Measurements from ENCODE around the gene SLCO2A1. TPM values are rescaled to one million over a fixed set of nuclear protein-coding genes. Genes with fewer than 3 reads are reported as not detected.

SLCO2A1 gene
- total and polyA plus RNA-seq, 2 donors (not counting 1 experiment from before 2014, with no cell fraction given) = under 0.01 to 0.12 TPM

GRCh38 chr3:134013280-134013679, 16.4 kb downstream of the SLCO2A1 start:
- Histone ChIP-seq H3K36me3 (ENCODE audit: control insufficient read depth, insufficient read depth, low read length) (no peaks in the 10 kb centered on the region), H3K27ac (ENCODE audit: insufficient read depth, low read length) (no peak overlapping the region), H3K9ac (ENCODE audit: insufficient read depth, low read length) (no peak overlapping the region), H4K20me1 (ENCODE audit: control insufficient read depth, extremely low read depth, insufficient read depth, low read length) (no peaks in the 10 kb centered on the region), H2AFZ (ENCODE audit: low read length) (no peak overlapping the region), H3K4me1 (ENCODE audit: control insufficient read depth, extremely low read depth, insufficient read depth, low read length) (peaks cover 6% of the 10 kb centered on the region), H3K4me2 (ENCODE audit: extremely low read depth, insufficient read depth, low read length) (no peak overlapping the region), H3K4me3 (replicated peaks in 1 of 4; ENCODE audit: control extremely low read depth in 1 of 4, insufficient read depth in 1 of 4, low read depth in 3 of 4, low read length in 4 of 4) (no peak overlapping the region), H3K27me3 (ENCODE audit: control insufficient read depth, insufficient read depth, low read length) (no peaks in the 10 kb centered on the region), H3K9me3 (ENCODE audit: control insufficient read depth, insufficient read depth, low read depth, low read length) (no peaks in the 10 kb centered on the region), H3K79me2 (ENCODE audit: control insufficient read depth, insufficient read depth, low read length) (no peaks in the 10 kb centered on the region)
- no peak for TF ChIP-seq EZH2 (IDR thresholded peaks at IDR 0.05; ENCODE audit: low read length, missing control alignments)
- no peak for TF ChIP-seq CTCF (conservative IDR thresholded peaks at IDR 0.05 in 1 of 2, IDR thresholded peaks at IDR 0.05 in 1 of 2; ENCODE audit: low read depth in 1 of 2, low read length in 2 of 2)
- DNase-seq (ENCODE audit: low read depth in 2 of 2) = no peak

GRCh38 chr3:134009345-134010000, 20.3 kb downstream of the SLCO2A1 start:
- no peak for TF ChIP-seq EZH2 (IDR thresholded peaks at IDR 0.05; ENCODE audit: low read length, missing control alignments)
- Histone ChIP-seq H3K9ac (ENCODE audit: insufficient read depth, low read length) (no peak overlapping the region), H3K27ac (ENCODE audit: insufficient read depth, low read length) (no peak overlapping the region), H3K4me1 (ENCODE audit: control insufficient read depth, extremely low read depth, insufficient read depth, low read length) (peaks cover 6% of the 10 kb centered on the region), H2AFZ (ENCODE audit: low read length) (no peak overlapping the region), H3K4me2 (ENCODE audit: extremely low read depth, insufficient read depth, low read length) (no peak overlapping the region), H4K20me1 (ENCODE audit: control insufficient read depth, extremely low read depth, insufficient read depth, low read length) (no peaks in the 10 kb centered on the region), H3K4me3 (replicated peaks in 1 of 4; ENCODE audit: control extremely low read depth in 1 of 4, insufficient read depth in 1 of 4, low read depth in 3 of 4, low read length in 4 of 4) (no peak overlapping the region), H3K36me3 (ENCODE audit: control insufficient read depth, insufficient read depth, low read length) (no peaks in the 10 kb centered on the region), H3K79me2 (ENCODE audit: control insufficient read depth, insufficient read depth, low read length) (no peaks in the 10 kb centered on the region), H3K9me3 (ENCODE audit: control insufficient read depth, insufficient read depth, low read depth, low read length) (no peaks in the 10 kb centered on the region), H3K27me3 (ENCODE audit: control insufficient read depth, insufficient read depth, low read length) (no peaks in the 10 kb centered on the region)
- peak; percentile 28 to 90 for DNase-seq (ENCODE audit: low read depth in 2 of 2)

DNA sequence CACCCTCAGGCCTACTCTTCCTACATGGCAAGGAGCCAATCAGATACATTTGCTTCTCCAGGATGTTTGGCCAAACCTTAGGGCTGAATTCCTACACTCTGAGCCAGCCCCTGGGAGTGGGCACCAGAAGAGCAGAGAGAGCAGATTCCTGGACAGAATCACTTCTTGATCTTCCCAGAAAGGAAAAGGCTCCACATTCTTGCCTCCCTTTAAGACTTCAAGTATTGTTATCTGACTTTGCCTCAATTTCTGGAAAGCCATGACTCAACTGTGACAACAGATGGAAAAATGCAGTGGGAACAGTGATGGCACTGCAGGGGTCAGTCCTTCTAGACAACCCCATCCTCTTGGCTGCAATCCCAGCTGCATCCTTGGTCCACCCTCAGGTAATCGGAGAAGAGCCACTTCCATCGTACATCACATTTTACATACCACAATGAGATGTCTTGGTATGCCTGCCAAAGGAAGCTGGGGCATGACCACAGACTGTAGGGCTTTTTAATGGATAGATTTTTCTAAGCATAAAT, 21.0 kb downstream of the SLCO2A1 start:
- Histone ChIP-seq H3K79me2 (ENCODE audit: control insufficient read depth, insufficient read depth, low read length) (no peaks in the 10 kb centered on the region), H3K27me3 (ENCODE audit: control insufficient read depth, insufficient read depth, low read length) (no peaks in the 10 kb centered on the region), H3K4me1 (ENCODE audit: control insufficient read depth, extremely low read depth, insufficient read depth, low read length) (peaks cover 6% of the 10 kb centered on the region), H3K9ac (ENCODE audit: insufficient read depth, low read length) (no peak overlapping the region), H3K4me3 (replicated peaks in 1 of 4; ENCODE audit: control extremely low read depth in 1 of 4, insufficient read depth in 1 of 4, low read depth in 3 of 4, low read length in 4 of 4) (no peak overlapping the region), H2AFZ (ENCODE audit: low read length) (no peak overlapping the region), H4K20me1 (ENCODE audit: control insufficient read depth, extremely low read depth, insufficient read depth, low read length) (no peaks in the 10 kb centered on the region), H3K9me3 (ENCODE audit: control insufficient read depth, insufficient read depth, low read depth, low read length) (no peaks in the 10 kb centered on the region), H3K27ac (ENCODE audit: insufficient read depth, low read length) (peak overlapping the region; percentile 49), H3K4me2 (ENCODE audit: extremely low read depth, insufficient read depth, low read length) (no peak overlapping the region), H3K36me3 (ENCODE audit: control insufficient read depth, insufficient read depth, low read length) (no peaks in the 10 kb centered on the region)
- DNase-seq (ENCODE audit: low read depth in 2 of 2) = peak; percentile 54 to 99
- no peak for TF ChIP-seq EZH2 (IDR thresholded peaks at IDR 0.05; ENCODE audit: low read length, missing control alignments)
- TF ChIP-seq CTCF (conservative IDR thresholded peaks at IDR 0.05 in 1 of 2, IDR thresholded peaks at IDR 0.05 in 1 of 2; ENCODE audit: low read depth in 1 of 2, low read length in 2 of 2) = no peak

Measured in fibroblast of lung (primary cell).